ENCODE results near the gene CNTNAP3.
"Not testable (repeated sequence)": the region's sequence is repeated elsewhere in the genome, so short reads cannot be mapped to it uniquely, and the experiment has no call there.

The CNTNAP3 gene

DNA sequence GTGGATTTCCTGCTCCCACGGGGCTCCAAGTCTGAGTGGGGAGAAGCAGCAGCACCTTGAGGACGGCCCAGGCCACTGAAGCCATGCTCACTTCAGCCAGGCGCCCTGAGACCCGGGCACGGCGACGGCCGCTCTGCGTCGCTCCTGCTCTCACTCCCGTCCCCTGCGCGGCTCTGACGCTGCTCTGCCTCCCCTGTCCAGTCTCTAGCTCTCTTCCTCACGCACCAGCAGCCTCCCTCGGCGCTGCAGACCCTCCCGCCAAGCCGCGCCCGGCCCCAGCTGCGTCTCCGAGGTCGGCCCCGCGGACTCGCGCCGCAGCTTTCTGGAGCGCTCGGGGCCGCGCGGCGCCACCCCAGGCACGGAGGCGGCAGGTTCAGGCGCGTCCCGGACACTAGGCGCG is at the start of gene CNTNAP3:
Gene CNTNAP3 (minus strand): TSS at position 188 of the 400 bp plus-strand sequence. CDS start 103 bp downstream, at position 85.
- DNase-seq: not testable (repeated sequence)

DNA sequence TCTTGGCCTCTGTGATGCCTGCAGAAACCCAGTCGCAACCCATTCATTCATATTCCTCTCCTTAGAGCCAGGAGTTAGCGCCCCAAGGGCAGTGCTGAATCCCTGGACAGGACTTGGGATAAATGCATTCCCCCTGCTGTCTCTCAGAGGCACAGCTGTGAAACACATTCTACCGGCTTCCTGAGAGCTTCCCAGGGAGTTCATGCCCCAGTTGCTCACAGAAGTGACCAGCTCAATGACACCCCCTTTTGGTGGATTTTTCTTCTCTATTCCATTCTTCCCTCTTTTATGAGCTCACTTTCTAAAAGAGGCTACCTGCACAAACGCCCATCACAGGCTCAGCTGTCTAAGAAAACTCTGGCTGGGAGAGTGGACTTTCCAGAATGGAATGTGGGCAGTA is 8.0 kb downstream of the CNTNAP3 start:
- not testable (repeated sequence) for DNase-seq

DNA sequence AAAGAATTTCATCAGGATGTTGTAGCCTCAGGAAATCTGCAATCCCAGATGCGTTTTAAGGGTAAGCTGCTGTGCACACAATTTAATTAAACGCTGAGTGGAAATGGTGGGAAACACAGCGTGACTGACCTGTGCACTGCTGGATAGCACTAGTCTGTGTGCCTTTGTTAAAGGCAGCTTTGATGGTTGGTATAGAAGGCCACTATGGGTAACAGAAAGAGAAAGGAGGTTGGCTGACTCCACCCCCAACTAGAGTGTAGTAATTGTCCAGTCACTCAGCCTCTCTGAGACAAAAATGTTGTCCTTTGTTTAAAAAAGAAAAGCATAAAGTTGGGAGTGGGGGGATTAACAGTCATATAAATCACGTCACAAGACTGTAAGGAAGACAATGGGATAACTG is 45.5 kb downstream of the CNTNAP3 start:
- DNase-seq: not testable (repeated sequence)

DNA sequence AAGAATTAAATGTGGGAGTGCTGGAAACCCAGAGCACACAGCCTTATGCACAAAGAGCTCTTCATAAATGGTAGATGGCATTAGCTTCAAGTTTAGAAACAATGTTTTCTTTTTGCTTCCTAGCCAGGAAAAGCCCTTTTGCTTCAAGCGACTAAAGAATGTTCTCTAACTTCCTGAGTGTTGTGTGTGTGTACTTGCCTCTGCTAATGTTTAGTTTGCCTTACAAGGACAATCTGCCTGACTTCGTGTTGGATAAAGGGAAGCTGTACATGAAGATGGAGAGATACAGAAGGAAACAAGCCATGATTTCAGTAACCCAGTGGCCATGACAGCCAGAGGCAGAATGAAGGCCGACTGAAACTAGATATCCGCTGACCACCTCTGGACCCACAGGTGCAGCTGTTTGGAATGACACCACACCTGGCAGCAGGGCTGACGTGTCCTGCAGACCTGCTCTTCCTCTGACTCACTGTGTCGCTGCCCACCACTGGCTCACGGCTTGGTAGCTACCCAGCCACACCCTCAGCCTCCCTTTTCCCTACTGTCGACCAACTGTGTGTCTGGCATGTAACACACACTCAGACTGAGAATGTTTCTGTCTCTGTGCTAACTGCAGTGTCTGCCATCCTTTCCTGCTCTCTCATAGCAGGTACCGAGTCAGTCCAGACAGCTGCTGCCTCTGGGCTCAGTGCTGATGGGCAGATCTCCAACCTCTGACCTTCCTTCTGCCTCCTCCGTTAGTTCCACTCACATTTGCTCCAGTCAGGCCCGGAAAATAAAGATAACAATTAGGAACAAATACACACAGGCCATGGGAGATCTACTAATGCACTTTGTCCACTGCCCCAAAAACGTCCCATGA is 55.6 kb downstream of the CNTNAP3 start:
- not testable (repeated sequence) for DNase-seq

DNA sequence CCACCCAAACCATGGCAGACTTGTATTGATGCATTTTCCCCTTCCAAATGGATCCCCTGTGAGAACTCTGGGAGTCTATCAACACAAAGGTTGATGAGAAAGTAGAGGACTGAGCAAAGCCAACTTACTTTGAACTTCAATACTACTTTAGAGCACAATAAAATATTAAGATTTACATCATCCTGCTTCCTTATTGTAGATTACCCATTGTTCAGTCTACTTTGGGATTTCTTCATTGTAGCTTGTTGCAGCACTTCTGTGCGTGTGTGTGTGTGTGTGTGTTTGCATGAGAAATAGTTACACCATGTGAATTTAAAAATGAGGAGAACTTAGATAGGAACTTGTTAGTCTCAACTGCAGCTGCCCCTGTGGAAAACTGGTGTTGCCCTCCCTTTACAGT is 72.0 kb downstream of the CNTNAP3 start:
- DNase-seq: not testable (repeated sequence)

DNA sequence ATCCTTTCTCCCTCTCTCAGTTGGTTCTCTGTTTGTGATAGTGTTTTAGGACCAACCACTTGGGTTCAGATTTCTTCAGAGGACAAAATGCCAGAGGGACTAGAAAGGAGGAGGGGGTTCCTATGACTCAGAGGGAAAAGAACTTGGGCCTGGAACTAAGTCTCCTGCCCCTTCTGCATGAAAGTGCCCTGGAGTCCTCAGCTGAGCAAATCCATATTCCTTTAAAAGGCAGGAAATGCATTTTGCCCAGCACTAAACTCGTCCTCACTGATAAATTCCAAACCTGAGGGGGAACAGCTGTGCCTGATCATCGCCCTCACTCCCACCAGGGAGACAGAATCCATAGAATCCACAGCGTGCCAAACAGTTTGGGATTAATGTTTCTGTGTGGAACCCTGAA is 78.2 kb downstream of the CNTNAP3 start:
- DNase-seq: not testable (repeated sequence)

GRCh38 chr9:39206643-39207042 is 81.3 kb downstream of the CNTNAP3 start:
- not testable (repeated sequence) for DNase-seq

GRCh38 chr9:39205842-39206241 is 82.1 kb downstream of the CNTNAP3 start:
- DNase-seq: not testable (repeated sequence)

DNA sequence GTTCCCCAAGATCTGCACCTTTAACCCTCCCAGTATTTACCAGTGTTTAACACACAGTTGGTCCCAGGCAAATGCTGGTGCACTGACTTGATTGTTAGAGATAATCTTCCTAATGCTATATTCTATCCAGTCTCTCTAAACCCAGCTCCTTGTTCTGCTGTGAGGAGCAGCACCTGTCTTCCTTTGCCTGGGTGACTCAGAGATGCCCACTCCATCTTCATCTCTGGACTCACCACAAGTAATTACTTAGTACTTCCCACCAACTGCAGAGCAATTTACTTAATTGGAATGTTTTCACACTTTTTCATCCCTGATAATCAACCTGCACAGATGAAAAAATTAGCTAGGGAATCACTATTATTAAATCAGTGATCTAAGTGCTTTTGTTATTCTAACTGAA is 87.6 kb downstream of the CNTNAP3 start:
- not testable (repeated sequence) for DNase-seq

- not testable (repeated sequence) for DNase-seq
These were observed 89.8 kb downstream of the CNTNAP3 start for GRCh38 chr9:39198000-39198709.

DNA sequence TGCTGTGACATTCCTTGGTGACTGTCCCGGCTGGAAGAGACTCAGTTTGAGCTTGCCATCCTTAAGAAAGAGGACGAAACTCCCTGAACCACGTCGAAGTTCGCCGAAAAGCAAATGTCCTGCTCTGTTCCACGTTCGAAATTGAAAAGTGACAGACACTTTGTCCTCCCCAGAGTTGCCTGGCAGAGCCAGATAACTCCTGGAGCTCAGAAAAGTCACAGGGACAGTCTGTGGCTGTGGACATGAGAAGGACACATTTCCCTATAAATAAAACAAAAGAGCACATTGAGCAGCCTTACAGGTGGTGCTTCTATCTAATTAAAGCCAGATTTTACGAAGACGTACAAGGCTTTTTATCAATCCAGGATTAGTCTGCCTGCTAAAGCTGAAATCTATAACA is 116.6 kb downstream of the CNTNAP3 start:
- DNase-seq: not testable (repeated sequence)

DNA sequence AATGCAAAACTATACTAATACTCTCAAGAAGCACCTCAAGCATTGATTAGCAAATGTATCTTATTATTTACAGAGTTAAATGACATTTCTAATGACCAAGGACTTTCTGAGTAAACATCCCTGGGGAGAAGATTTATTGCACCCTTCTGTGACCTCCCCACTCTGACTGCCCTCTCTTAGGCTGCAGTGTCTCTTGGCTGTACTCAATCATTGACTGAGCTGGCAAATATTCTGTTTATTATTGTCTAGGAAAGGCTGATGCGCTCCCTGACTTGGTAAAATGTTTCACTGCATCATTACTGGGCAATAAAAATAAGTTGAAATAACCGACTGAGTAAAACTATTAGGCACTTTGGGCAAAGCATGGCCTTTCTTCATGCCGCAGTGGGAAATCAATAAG is 130.3 kb downstream of the CNTNAP3 start:
- not testable (repeated sequence) for DNase-seq

DNA sequence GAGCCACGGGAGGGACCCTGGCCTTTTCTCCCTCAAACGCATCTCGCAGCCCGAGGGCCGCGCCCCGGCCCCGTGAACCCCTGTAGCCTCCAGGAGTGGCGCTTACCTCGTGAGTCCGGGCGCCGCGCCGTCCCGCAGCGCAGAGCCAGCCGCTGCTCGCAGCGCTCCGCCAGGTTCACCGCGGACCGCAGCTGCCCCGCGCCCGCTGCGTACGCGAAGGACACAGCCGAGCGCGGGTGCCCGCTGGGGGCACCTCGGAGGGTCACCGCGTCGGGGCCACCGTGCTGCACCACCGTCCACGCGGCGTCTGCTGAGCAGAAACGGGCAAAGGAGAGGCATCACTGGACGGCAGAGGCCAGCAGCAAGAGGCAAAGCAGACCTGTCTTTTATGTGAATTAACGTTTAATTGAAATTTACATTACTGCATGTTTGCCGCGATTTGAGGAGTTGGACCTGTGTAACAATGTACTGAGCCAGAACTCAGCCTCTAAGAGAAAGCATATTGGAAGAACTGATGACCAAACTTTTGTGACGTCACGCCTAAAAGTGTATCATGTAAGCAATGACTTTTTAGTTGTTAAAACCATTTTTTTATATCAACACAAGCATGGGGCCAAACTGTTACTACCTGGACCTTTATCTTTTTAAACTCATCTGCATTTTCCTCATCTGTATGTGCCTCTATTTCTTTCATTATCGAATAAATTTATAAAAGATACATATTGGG is 155.0 kb downstream of the CNTNAP3 start:
- DNase-seq: not testable (repeated sequence)

- not testable (repeated sequence) for DNase-seq
These were observed 166.6 kb downstream of the CNTNAP3 start for GRCh38 chr9:39121401-39121800.

DNA sequence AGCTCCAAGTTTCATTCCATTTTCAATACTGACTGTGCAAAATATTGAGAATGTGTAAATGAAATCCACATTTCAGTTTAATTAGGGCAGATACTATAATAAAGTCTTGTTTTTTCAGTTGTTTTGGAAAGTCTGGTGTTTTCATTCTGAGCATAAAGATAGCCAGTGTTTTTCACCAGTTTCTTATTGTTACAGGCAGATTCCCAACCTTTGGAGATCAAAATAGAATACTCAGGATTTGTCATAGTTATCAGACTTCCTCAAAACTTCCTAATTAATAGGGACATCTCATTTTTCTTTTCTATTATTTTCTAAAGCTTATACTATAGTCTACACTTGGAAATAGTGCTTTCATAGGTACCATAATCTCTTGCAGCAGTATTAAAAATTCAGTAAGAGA is 176.2 kb downstream of the CNTNAP3 start:
- not testable (repeated sequence) for DNase-seq

DNA sequence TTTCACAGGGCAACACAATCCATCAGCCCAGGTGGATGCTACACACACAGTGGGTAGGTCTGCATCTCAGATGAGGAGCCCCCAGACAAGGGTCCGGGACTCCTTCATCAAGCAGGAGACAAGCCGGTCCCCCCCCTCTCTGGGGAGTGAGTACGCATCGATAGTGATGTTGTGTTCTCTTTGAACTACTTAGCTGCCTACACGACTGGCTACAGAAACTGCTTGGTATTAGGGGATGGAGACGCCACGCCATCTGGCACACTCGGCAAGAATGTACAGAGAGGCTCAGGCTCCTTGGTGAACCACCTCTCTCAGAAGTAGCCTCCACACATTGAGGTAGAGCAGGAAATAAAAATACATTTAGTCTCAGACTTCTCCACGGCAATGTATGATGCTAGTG is 179.8 kb downstream of the CNTNAP3 start:
- no peak for DNase-seq

DNA sequence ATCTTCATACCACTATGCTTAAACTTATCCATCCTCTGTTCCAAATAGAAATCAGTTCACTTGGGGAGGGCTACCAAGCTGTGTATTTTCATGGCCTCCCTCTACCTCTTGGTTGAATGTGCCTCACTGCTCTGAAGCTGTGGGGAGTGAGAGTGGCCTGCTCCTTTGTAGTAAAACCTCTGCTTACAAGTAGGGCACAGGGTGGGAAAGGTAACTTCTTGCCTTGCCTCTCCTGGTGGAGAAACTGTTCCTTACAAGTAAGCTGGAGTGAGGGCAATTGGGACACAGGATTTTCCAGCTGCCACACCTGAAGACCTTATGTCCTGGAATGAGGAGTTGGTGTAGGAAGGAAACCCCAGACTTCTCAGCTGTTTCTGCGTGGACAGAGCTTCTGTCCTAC is 190.8 kb downstream of the CNTNAP3 start:
- DNase-seq: not testable (repeated sequence)

DNA sequence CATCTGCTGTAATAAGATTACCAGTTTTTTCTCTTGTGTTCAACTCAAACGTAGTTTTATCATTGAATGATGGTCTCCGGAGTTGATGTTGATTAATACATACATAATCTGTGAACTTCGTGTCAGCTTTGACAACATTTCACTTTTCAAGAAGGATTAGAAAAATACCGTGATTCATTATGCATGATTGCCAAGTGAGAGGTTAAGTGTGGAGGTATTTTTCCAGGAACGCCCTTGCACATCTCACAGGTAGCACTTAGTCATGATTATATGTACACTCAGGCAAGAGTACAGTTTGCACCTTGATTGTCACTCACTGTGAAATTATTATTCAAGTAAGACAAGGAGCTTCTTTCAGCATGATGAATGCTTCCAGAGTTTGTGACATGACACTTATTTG is 202.7 kb downstream of the CNTNAP3 start:
- DNase-seq: not testable (repeated sequence)

GRCh38 chr9:39082574-39082973 is 205.4 kb downstream of the CNTNAP3 start:
- not testable (repeated sequence) for DNase-seq

- DNase-seq: not testable (repeated sequence)
These were observed 207.9 kb downstream of the CNTNAP3 start for GRCh38 chr9:39080081-39080480.

- DNase-seq: not testable (repeated sequence)
These were observed 209.2 kb downstream of the CNTNAP3 start for GRCh38 chr9:39078621-39079256.

DNA sequence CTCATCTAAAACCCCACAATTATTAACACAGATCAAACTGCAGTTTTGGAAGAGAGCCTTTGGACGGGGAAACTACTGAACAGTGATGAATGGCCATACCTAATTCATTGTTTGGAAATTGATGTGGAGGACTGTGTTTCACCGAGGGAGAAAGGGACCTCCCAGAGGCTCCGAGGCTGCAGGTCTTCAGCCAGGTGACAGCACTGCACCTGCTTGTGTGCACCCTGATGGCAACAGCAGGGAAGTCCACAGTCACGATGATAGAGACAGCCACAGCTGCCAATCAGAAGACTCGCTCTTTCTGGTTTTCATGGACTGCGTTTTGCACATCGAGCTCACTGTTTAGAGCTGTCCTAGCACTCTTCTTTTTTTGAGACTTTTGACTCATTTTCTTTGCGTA is 214.4 kb downstream of the CNTNAP3 start:
- not testable (repeated sequence) for DNase-seq

DNA sequence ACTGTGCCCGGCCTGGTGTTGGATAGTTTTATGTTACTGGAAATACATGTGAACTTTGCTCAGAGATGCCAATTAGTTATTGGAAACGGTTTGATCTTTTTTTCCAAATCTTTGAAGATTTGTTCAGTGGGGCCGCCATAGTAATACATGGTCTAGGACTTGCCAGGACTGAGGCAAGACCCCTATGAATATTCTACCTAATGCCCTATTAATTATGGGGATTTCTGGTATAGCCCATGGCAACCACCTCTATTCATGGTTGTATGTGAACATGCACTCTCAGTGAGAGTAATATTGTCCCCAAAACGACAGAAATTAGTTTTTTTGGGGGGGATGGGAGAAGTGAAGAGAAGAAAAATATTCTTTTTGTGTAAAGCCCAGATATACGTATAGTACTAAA is 220.3 kb downstream of the CNTNAP3 start:
- not testable (repeated sequence) for DNase-seq
